ENCODE measurements around the gene SLC25A21.
"Not testable (repeated sequence)": the region's sequence is repeated elsewhere in the genome, so short reads cannot be mapped to it uniquely, and the experiment has no call there.

Gene SLC25A21

GRCh38 chr14:37081218-37081617 lies 91.2 kb downstream of the SLC25A21 start:
- no peaks in the 10 kb centered on the region for H3F3A ChIP-seq (ENCODE audit: control insufficient read depth, insufficient read depth)
- H3K27me3 ChIP-seq (ENCODE audit: control insufficient read depth, low read length) = no peaks in the 10 kb centered on the region
- no peaks in the 10 kb centered on the region for H3K9me3 ChIP-seq (ENCODE audit: control insufficient read depth, insufficient read depth, low read length)
- H3K4me2 ChIP-seq (ENCODE audit: low read length) = no peak overlapping the region
- no peak overlapping the region for H3K27ac ChIP-seq (ENCODE audit: low read depth, low read length)
- no peaks in the 10 kb centered on the region for H4K20me1 ChIP-seq (ENCODE audit: control insufficient read depth, insufficient read depth, low read depth, low read length)
- H3K36me3 ChIP-seq (ENCODE audit: control insufficient read depth, low read length) = no peaks in the 10 kb centered on the region
- H3K4me1 ChIP-seq (ENCODE audit: control insufficient read depth, low read length) = no peaks in the 10 kb centered on the region
- no peak for TF ChIP-seq EZH2phosphoT487 (IDR thresholded peaks at IDR 0.05; ENCODE audit: borderline replicate concordance, low read length)
- TF ChIP-seq CTCF (IDR thresholded peaks at IDR 0.05; ENCODE audit: low read depth, low read length, poor library complexity, severe bottlenecking) = no peak
- no peaks in the 10 kb centered on the region for H3K9me2 ChIP-seq (replicated peaks; ENCODE audit: control insufficient read depth, low read length)
- H3K79me2 ChIP-seq (ENCODE audit: control insufficient read depth, low read length) = no peaks in the 10 kb centered on the region
- H3K4me3 ChIP-seq (ENCODE audit: low read length) = no peak overlapping the region

GRCh38 chr14:37078131-37078530 lies 94.3 kb downstream of the SLC25A21 start:
- H3K79me2 ChIP-seq (ENCODE audit: control insufficient read depth, low read length) = no peaks in the 10 kb centered on the region
- no peaks in the 10 kb centered on the region for H4K20me1 ChIP-seq (ENCODE audit: control insufficient read depth, insufficient read depth, low read depth, low read length)
- no peak overlapping the region for H3K4me2 ChIP-seq (ENCODE audit: low read length)
- H3K27ac ChIP-seq (ENCODE audit: low read depth, low read length) = no peak overlapping the region
- no peaks in the 10 kb centered on the region for H3K9me3 ChIP-seq (ENCODE audit: control insufficient read depth, insufficient read depth, low read length)
- no peak overlapping the region for H3K4me3 ChIP-seq (ENCODE audit: low read length)
- no peaks in the 10 kb centered on the region for H3F3A ChIP-seq (ENCODE audit: control insufficient read depth, insufficient read depth)
- no peaks in the 10 kb centered on the region for H3K9me2 ChIP-seq (replicated peaks; ENCODE audit: control insufficient read depth, low read length)
- H3K36me3 ChIP-seq (ENCODE audit: control insufficient read depth, low read length) = no peaks in the 10 kb centered on the region
- no peaks in the 10 kb centered on the region for H3K4me1 ChIP-seq (ENCODE audit: control insufficient read depth, low read length)
- TF ChIP-seq EZH2phosphoT487 (IDR thresholded peaks at IDR 0.05; ENCODE audit: borderline replicate concordance, low read length) = no peak
- TF ChIP-seq CTCF (IDR thresholded peaks at IDR 0.05; ENCODE audit: low read depth, low read length, poor library complexity, severe bottlenecking) = no peak
- H3K27me3 ChIP-seq (ENCODE audit: control insufficient read depth, low read length) = no peaks in the 10 kb centered on the region

GRCh38 chr14:37074320-37074719 lies 98.1 kb downstream of the SLC25A21 start:
- H3K4me3 ChIP-seq (ENCODE audit: low read length); H3K36me3 ChIP-seq (ENCODE audit: control insufficient read depth, low read length); H3K9me3 ChIP-seq (ENCODE audit: control insufficient read depth, insufficient read depth, low read length); H3K9me2 ChIP-seq (replicated peaks; ENCODE audit: control insufficient read depth, low read length); H3F3A ChIP-seq (ENCODE audit: control insufficient read depth, insufficient read depth); H4K20me1 ChIP-seq (ENCODE audit: control insufficient read depth, insufficient read depth, low read depth, low read length); H3K79me2 ChIP-seq (ENCODE audit: control insufficient read depth, low read length); H3K27me3 ChIP-seq (ENCODE audit: control insufficient read depth, low read length); H3K27ac ChIP-seq (ENCODE audit: low read depth, low read length); H3K4me1 ChIP-seq (ENCODE audit: control insufficient read depth, low read length); H3K4me2 ChIP-seq (ENCODE audit: low read length): not testable (repeated sequence)

- H3K9me2 ChIP-seq (replicated peaks; ENCODE audit: control insufficient read depth, low read length) = no peaks in the 10 kb centered on the region
- no peaks in the 10 kb centered on the region for H3K9me3 ChIP-seq (ENCODE audit: control insufficient read depth, insufficient read depth, low read length)
- no peaks in the 10 kb centered on the region for H3F3A ChIP-seq (ENCODE audit: control insufficient read depth, insufficient read depth)
- TF ChIP-seq CTCF (IDR thresholded peaks at IDR 0.05; ENCODE audit: low read depth, low read length, poor library complexity, severe bottlenecking) = no peak
- no peak for TF ChIP-seq EZH2phosphoT487 (IDR thresholded peaks at IDR 0.05; ENCODE audit: borderline replicate concordance, low read length)
- H3K4me1 ChIP-seq (ENCODE audit: control insufficient read depth, low read length) = no peaks in the 10 kb centered on the region
- H3K4me3 ChIP-seq (ENCODE audit: low read length) = no peak overlapping the region
- H3K27me3 ChIP-seq (ENCODE audit: control insufficient read depth, low read length) = no peaks in the 10 kb centered on the region
- H3K36me3 ChIP-seq (ENCODE audit: control insufficient read depth, low read length) = no peaks in the 10 kb centered on the region
- no peaks in the 10 kb centered on the region for H3K79me2 ChIP-seq (ENCODE audit: control insufficient read depth, low read length)
- H3K4me2 ChIP-seq (ENCODE audit: low read length) = no peak overlapping the region
- H3K27ac ChIP-seq (ENCODE audit: low read depth, low read length) = no peak overlapping the region
- no peaks in the 10 kb centered on the region for H4K20me1 ChIP-seq (ENCODE audit: control insufficient read depth, insufficient read depth, low read depth, low read length)
These were observed 108.8 kb downstream of the SLC25A21 start for GRCh38 chr14:37063467-37064240.

All from DOHH2 (cell line).